Calu3 (cell line): ENCODE data around the gene AP2M1. TPM values are rescaled to one million over a fixed set of nuclear protein-coding genes. Genes with fewer than 3 reads are reported as not detected.

Experiments
- BruUV-seq: library from RNA; stranded (reverse); fragments of 400-500 nt; replicated peaks from 2 replicates; lab custom pipeline; 2021; lab: Mats Ljungman, UMichigan
- CTCF ChIA-PET: fragments of 300-600 bp; sonication (Branson Sonifier 250); formaldehyde crosslinking; loops from one replicate; lab custom pipeline; 2022; ENCODE audit warnings: antibody characterized with exemption; lab: Charles Lee
- DNase-seq: peaks from one replicate; pipeline ENCODE4 v3.0.0; 2022
- H3K27ac Mint-ChIP-seq: one replicate; pipeline ENCODE4 v1.8.0; 2022; ENCODE audit warnings: mixed read lengths; ENCODE audit not compliant: unreplicated experiment
- H3K27me3 Mint-ChIP-seq: one replicate; pipeline ENCODE4 v1.8.0; 2022; ENCODE audit warnings: mixed read lengths; ENCODE audit not compliant: unreplicated experiment
- H3K36me3 Mint-ChIP-seq: one replicate; pipeline ENCODE4 v1.8.0; 2022; ENCODE audit warnings: mild to moderate bottlenecking, moderate library complexity, mixed read lengths; ENCODE audit not compliant: insufficient read depth, unreplicated experiment
- H3K4me1 Mint-ChIP-seq: one replicate; pipeline ENCODE4 v1.8.0; 2022; ENCODE audit warnings: mild to moderate bottlenecking, low read depth, mixed read lengths; ENCODE audit not compliant: unreplicated experiment
- H3K4me3 Mint-ChIP-seq: one replicate; pipeline ENCODE4 v1.8.0; 2022; ENCODE audit warnings: mild to moderate bottlenecking, low read depth, moderate library complexity, mixed read lengths; ENCODE audit not compliant: unreplicated experiment
- H3K9me3 Mint-ChIP-seq: one replicate; pipeline ENCODE4 v1.8.0; 2022; ENCODE audit warnings: low read depth, mixed read lengths; ENCODE audit not compliant: unreplicated experiment
- CTCF ChIP-seq: fragments of 200-600 bp; IDR thresholded peaks from one replicate; pipeline ENCODE4 v1.8.0; 2022; ENCODE audit warnings: antibody characterized with exemption; ENCODE audit not compliant: unreplicated experiment
- intact Hi-C: fragments of 100-400 bp; cut with micrococcal nuclease; formaldehyde crosslinking; loops from one replicate; pipeline ENCODE4 v1.10.0; 2022; ENCODE audit not compliant: unreplicated experiment
- total RNA-seq: library from RNA; stranded (reverse); gene quantifications from 2 replicates; pipeline ENCODE4 v1.2.3, GENCODE V29; 2022

The AP2M1 gene
- total RNA-seq, 1 experiment from 2014 or later, result 401 TPM

- no peak overlapping the region for H3K4me3 Mint-ChIP-seq
- no TSS peak for BruUV-seq
- H3K9me3 Mint-ChIP-seq, result no peaks in the 10 kb centered on the region
- intact Hi-C loops, result no loop called here
- H3K36me3 Mint-ChIP-seq, result peaks cover 82% of the 10 kb centered on the region
- TF ChIP-seq CTCF, result no peak
- H3K4me1 Mint-ChIP-seq, result peaks cover 34% of the 10 kb centered on the region
- CTCF ChIA-PET, result no interaction called here
- H3K27me3 Mint-ChIP-seq, result no peaks in the 10 kb centered on the region
- no peak for DNase-seq
- H3K27ac Mint-ChIP-seq, result no peak overlapping the region
Observed at GRCh38 chr3:184140436-184140835, 34.2 kb upstream of the AP2M1 start.

GRCh38 chr3:184142199-184142598, 32.5 kb upstream of the AP2M1 start:
- H3K4me1 Mint-ChIP-seq, result peaks cover 22% of the 10 kb centered on the region
- H3K27me3 Mint-ChIP-seq, result no peaks in the 10 kb centered on the region
- no peak overlapping the region for H3K4me3 Mint-ChIP-seq
- no peak for TF ChIP-seq CTCF
- intact Hi-C loops, result no loop called here
- no TSS peak for BruUV-seq
- no peaks in the 10 kb centered on the region for H3K9me3 Mint-ChIP-seq
- peaks cover 77% of the 10 kb centered on the region for H3K36me3 Mint-ChIP-seq
- CTCF ChIA-PET, result no interaction called here
- no peak for DNase-seq
- H3K27ac Mint-ChIP-seq, result no peak overlapping the region

- Mint-ChIP-seq H3K4me3 (no peak overlapping the region), H3K27ac (no peak overlapping the region), H3K9me3 (no peaks in the 10 kb centered on the region), H3K36me3 (peaks cover 68% of the 10 kb centered on the region), H3K27me3 (no peaks in the 10 kb centered on the region), H3K4me1 (peaks cover 17% of the 10 kb centered on the region)
- DNase-seq, result no peak
- no peak for TF ChIP-seq CTCF
- CTCF ChIA-PET, result interaction anchor here (0.6 to 2.8 kb wide), 2 partner anchors 9 to 77 kb away, joined by 5 to 14 read pairs; partner anchors contain the start of gene EIF2B5
- intact Hi-C loops, result no loop called here
- no TSS peak for BruUV-seq
Observed at GRCh38 chr3:184143327-184143726, 31.3 kb upstream of the AP2M1 start.

- DNase-seq, result no peak
- Mint-ChIP-seq H3K36me3 (peaks cover 59% of the 10 kb centered on the region), H3K9me3 (no peaks in the 10 kb centered on the region), H3K27ac (no peak overlapping the region), H3K4me3 (no peak overlapping the region), H3K27me3 (no peaks in the 10 kb centered on the region), H3K4me1 (peaks cover 17% of the 10 kb centered on the region)
- no TSS peak for BruUV-seq
- CTCF ChIA-PET, result interaction anchor here (1.1 to 2.8 kb wide), 7 partner anchors 9 to 98 kb away, joined by 3 to 14 read pairs (median 8); partner anchors contain the start of genes AP2M1 and EIF2B5
- intact Hi-C loops, result loop anchor here (2.0 kb wide), 1 partner anchor 144 kb away; no protein-coding TSS in a partner anchor
- TF ChIP-seq CTCF, result no peak
Observed at GRCh38 chr3:184144505-184144904, 30.1 kb upstream of the AP2M1 start.
